HG03045 (cell line): ENCODE results near the gene XIRP1.

ENCODE experiments used
- ATAC-seq: cut with Tn5 transposase; IDR thresholded peaks from one replicate; pipeline ENCODE4 v1.9.1; 2021; ENCODE audit warnings: mild to moderate bottlenecking, moderate library complexity; ENCODE audit not compliant: unreplicated experiment

The XIRP1 gene

GRCh38 chr3:39144095-39144747 is 48.2 kb downstream of the XIRP1 start:
- no peak for ATAC-seq

GRCh38 chr3:39143051-39143885 is 49.1 kb downstream of the XIRP1 start:
- no peak for ATAC-seq

- ATAC-seq: no peak
Observed at GRCh38 chr3:39142067-39142466, 50.3 kb downstream of the XIRP1 start.

GRCh38 chr3:39141171-39141995 is 51.0 kb downstream of the XIRP1 start:
- ATAC-seq: no peak

- no peak for ATAC-seq
Observed at GRCh38 chr3:39140341-39140971, 51.9 kb downstream of the XIRP1 start.

GRCh38 chr3:39139442-39139841 is 53.0 kb downstream of the XIRP1 start:
- ATAC-seq: no peak

GRCh38 chr3:39138804-39139415 is 53.5 kb downstream of the XIRP1 start:
- no peak for ATAC-seq

GRCh38 chr3:39137991-39138803 is 54.2 kb downstream of the XIRP1 start:
- ATAC-seq: no peak

- ATAC-seq: no peak
Observed at GRCh38 chr3:39137435-39137936, 54.9 kb downstream of the XIRP1 start.

- no peak for ATAC-seq
Observed at GRCh38 chr3:39136533-39137434, 55.6 kb downstream of the XIRP1 start.

GRCh38 chr3:39135170-39135805 is 57.1 kb downstream of the XIRP1 start:
- no peak for ATAC-seq

GRCh38 chr3:39134305-39134704 is 58.1 kb downstream of the XIRP1 start:
- ATAC-seq: no peak

- no peak for ATAC-seq
Observed at GRCh38 chr3:39133822-39134221, 58.6 kb downstream of the XIRP1 start.
